ENCODE measurements around the gene NAA16.
"Not testable (repeated sequence)": the region's sequence is repeated elsewhere in the genome, so short reads cannot be mapped to it uniquely, and the experiment has no call there.

- TF ChIP-seq CTCF (IDR thresholded peaks at IDR 0.05; ENCODE audit: insufficient read depth, low read length); POLR2AphosphoS5 (IDR thresholded peaks at IDR 0.05; ENCODE audit: low read depth); GABPA (IDR thresholded peaks at IDR 0.05; ENCODE audit: low read depth); REST (IDR thresholded peaks at IDR 0.05; ENCODE audit: insufficient replicate concordance, low read depth); SPI1 (IDR thresholded peaks at IDR 0.05; ENCODE audit: borderline replicate concordance, low read depth): not testable (repeated sequence)
Measured at GRCh38 chr13:41423259-41423658, 112.2 kb downstream of the NAA16 start.
